Progenitor cell of endocrine pancreas (in vitro differentiated cells): ENCODE data around the gene XRCC2. TPM values are rescaled to one million over a fixed set of nuclear protein-coding genes. Genes with fewer than 3 reads are reported as not detected.
"Not testable (repeated sequence)": the region's sequence is repeated elsewhere in the genome, so short reads cannot be mapped to it uniquely, and the experiment has no call there.

Experiments used
- DNase-seq: peaks from one replicate; pipeline ENCODE4 v3.0.0; 2021; ENCODE audit warnings: low spot score; ENCODE audit not compliant: unreplicated experiment
- H3K27ac Mint-ChIP-seq: 2 replicates; pipeline ENCODE4 v1.8.0; 2021; ENCODE audit warnings: mild to moderate bottlenecking, moderate library complexity, mixed read lengths
- H3K27me3 Mint-ChIP-seq: 2 replicates; pipeline ENCODE4 v1.8.0; 2021; ENCODE audit warnings: mixed read lengths
- H3K36me3 Mint-ChIP-seq: 2 replicates; pipeline ENCODE4 v1.8.0; 2022; ENCODE audit warnings: mixed read lengths; ENCODE audit not compliant: insufficient read depth
- H3K4me1 Mint-ChIP-seq: 2 replicates; pipeline ENCODE4 v1.8.0; 2021; ENCODE audit warnings: low read depth, mixed read lengths
- H3K4me3 Mint-ChIP-seq: 2 replicates; pipeline ENCODE4 v1.8.0; 2021; ENCODE audit warnings: low read depth, mild to moderate bottlenecking, moderate library complexity, mixed read lengths
- H3K9me3 Mint-ChIP-seq: 2 replicates; pipeline ENCODE4 v1.8.0; 2021; ENCODE audit warnings: low read depth, mixed read lengths
- CTCF ChIP-seq: fragments of 200-600 bp; sonication (generic); IDR thresholded peaks from one replicate; pipeline ENCODE4 v1.5.0; 2021; ENCODE audit warnings: antibody characterized with exemption, mild to moderate bottlenecking; ENCODE audit not compliant: unreplicated experiment
- long read RNA-seq: library from polyadenylated mRNA; unstranded; transcript quantifications from one replicate; pipeline ENCODE4 v2.0.0, GENCODE V29; 2020
- total RNA-seq: library from RNA; stranded (reverse); gene quantifications from 2 replicates; pipeline ENCODE4 v1.2.1, GENCODE V29; 2021

The XRCC2 gene
- total RNA-seq, result 12.2 and 13.8 TPM in 2 replicates
- long read RNA-seq, transcript XRCC2-201 (3 exons, 3,067 nt), result major isoform, 20 of 30 reads
- long read RNA-seq, partial matches to known transcripts, result 6 of 30 reads
- long read RNA-seq, other reads (novel, unspliced or antisense), result 4 of 30 reads

GRCh38 chr7:152675759-152676636 is at the start of gene XRCC2:
XRCC2 (minus strand) TSS chr7:152676141; CDS start chr7:152676079, 62 bp downstream.
- DNase-seq, result peak; percentile 96
- H3K4me3 Mint-ChIP-seq, result peak within 1 kb of the TSS; percentile 99

GRCh38 chr7:152723364-152723763 is 47.4 kb upstream of the XRCC2 start:
- Mint-ChIP-seq H3K27me3 (no peaks in the 10 kb centered on the region), H3K9me3 (peaks cover 3% of the 10 kb centered on the region), H3K27ac (no peak overlapping the region), H3K36me3 (no peaks in the 10 kb centered on the region), H3K4me1 (no peaks in the 10 kb centered on the region), H3K4me3 (no peak overlapping the region)
- no peak for DNase-seq
- TF ChIP-seq CTCF, result no peak

More at GRCh38 chr7:152675759-152676636, at the start of gene XRCC2:
- H3K9me3 Mint-ChIP-seq, result no peaks in the 10 kb centered on the region
- H3K27me3 Mint-ChIP-seq, result no peaks in the 10 kb centered on the region
- H3K36me3 Mint-ChIP-seq, result no peaks in the 10 kb centered on the region
- peak within 1 kb of the TSS; percentile 98 for H3K27ac Mint-ChIP-seq
- peaks cover 12% of the 10 kb centered on the region for H3K4me1 Mint-ChIP-seq
- TF ChIP-seq CTCF, result no peak

- H3K27me3 Mint-ChIP-seq, H3K4me1 Mint-ChIP-seq, H3K36me3 Mint-ChIP-seq, DNase-seq, H3K27ac Mint-ChIP-seq, H3K4me3 Mint-ChIP-seq, H3K9me3 Mint-ChIP-seq: not testable (repeated sequence)
These were observed 36.6 kb upstream of the XRCC2 start for GRCh38 chr7:152712412-152713042.

GRCh38 chr7:152711444-152711944 is 35.6 kb upstream of the XRCC2 start:
- no peak for DNase-seq
- TF ChIP-seq CTCF, result no peak
- Mint-ChIP-seq H3K4me1 (peaks cover 4% of the 10 kb centered on the region), H3K36me3 (no peaks in the 10 kb centered on the region), H3K27me3 (no peaks in the 10 kb centered on the region), H3K4me3 (no peak overlapping the region), H3K9me3 (no peaks in the 10 kb centered on the region), H3K27ac (no peak overlapping the region)

- Mint-ChIP-seq H3K9me3 (no peaks in the 10 kb centered on the region), H3K36me3 (peaks cover 1% of the 10 kb centered on the region), H3K27me3 (no peaks in the 10 kb centered on the region), H3K4me3 (no peak overlapping the region), H3K4me1 (peaks cover 4% of the 10 kb centered on the region), H3K27ac (no peak overlapping the region)
- no peak for TF ChIP-seq CTCF
- no peak for DNase-seq
These were observed 34.2 kb upstream of the XRCC2 start for GRCh38 chr7:152710153-152710442.
